ENCODE results near the gene C1orf232. TPM values are rescaled to one million over a fixed set of nuclear protein-coding genes. Genes with fewer than 3 reads are reported as not detected.

Gene C1orf232
- total and polyA plus RNA-seq, 4 donors = not detected

GRCh38 chr1:26215246-26215645 is 46.5 kb upstream of the C1orf232 start:
- H3K9ac ChIP-seq (ENCODE audit: low read depth in 1 of 2, low read length in 2 of 2) = no peak overlapping the region
- no peak for TF ChIP-seq SP1 (IDR thresholded peaks at IDR 0.05)
- no peak for TF ChIP-seq TAF1 (conservative IDR thresholded peaks at IDR 0.05)
- H3K4me3 ChIP-seq (ENCODE audit: low read depth in 1 of 3, low read length in 3 of 3) = no peak overlapping the region
- no peaks in the 10 kb centered on the region for H3K36me3 ChIP-seq (ENCODE audit: control insufficient read depth in 4 of 4, insufficient read depth in 3 of 4, low read depth in 1 of 4, low read length in 3 of 4)
- DNase-seq (ENCODE audit: low spot score) = no peak
- peaks cover 0 to 3% (median 0%) of the 10 kb centered on the region in 4 donors for H3K4me1 ChIP-seq (ENCODE audit: control insufficient read depth in 4 of 4, insufficient read depth in 4 of 4, low read length in 3 of 4)
- 46% methylated on average over 3 of the region's 3 CpGs for WGBS
- H3K27me3 ChIP-seq (ENCODE audit: control insufficient read depth in 4 of 4, insufficient read depth in 4 of 4, low read length in 3 of 4) = no peaks in the 10 kb centered on the region
- no peak overlapping the region for H3K27ac ChIP-seq (ENCODE audit: low read depth in 1 of 2, low read length in 2 of 2)
- no peaks in the 10 kb centered on the region for H3K9me3 ChIP-seq (ENCODE audit: control insufficient read depth in 4 of 4, low read length in 3 of 4)

- TF ChIP-seq MAX (IDR thresholded peaks at IDR 0.05) = no peak
- TF ChIP-seq CTCF (IDR thresholded peaks at IDR 0.05; ENCODE audit: low read depth, low read length, missing input control) = no peak
- TF ChIP-seq FOXA2 (IDR thresholded peaks at IDR 0.05) = no peak
- TF ChIP-seq ATF3 (IDR thresholded peaks at IDR 0.05) = no peak
- TF ChIP-seq TAF1 (conservative IDR thresholded peaks at IDR 0.05) = no peak
- no peak for TF ChIP-seq NR2F2 (IDR thresholded peaks at IDR 0.05)
- no peak for TF ChIP-seq SP1 (IDR thresholded peaks at IDR 0.05)
- TF ChIP-seq RXRA (IDR thresholded peaks at IDR 0.05) = no peak
- no peak for TF ChIP-seq JUND (IDR thresholded peaks at IDR 0.05)
- TF ChIP-seq FOXA1 (IDR thresholded peaks at IDR 0.05) = no peak
- TF ChIP-seq HNF4A (conservative IDR thresholded peaks at IDR 0.05) = no peak
- no peak for TF ChIP-seq HNF4G (IDR thresholded peaks at IDR 0.05)
- H3K9me3 ChIP-seq (ENCODE audit: control insufficient read depth in 4 of 4, low read length in 3 of 4) = no peaks in the 10 kb centered on the region
- H3K4me3 ChIP-seq (ENCODE audit: low read depth in 1 of 3, low read length in 3 of 3) = no peak overlapping the region
- no peak for DNase-seq (ENCODE audit: low spot score)
- no peak overlapping the region for H3K27ac ChIP-seq (ENCODE audit: low read depth in 1 of 2, low read length in 2 of 2)
- H3K9ac ChIP-seq (ENCODE audit: low read depth in 1 of 2, low read length in 2 of 2) = no peak overlapping the region
- WGBS = 91% methylated on average over 6 of the region's 6 CpGs
- H3K4me1 ChIP-seq (ENCODE audit: control insufficient read depth in 4 of 4, insufficient read depth in 4 of 4, low read length in 3 of 4) = no peaks in the 10 kb centered on the region
- H3K27me3 ChIP-seq (ENCODE audit: control insufficient read depth in 4 of 4, insufficient read depth in 4 of 4, low read length in 3 of 4) = no peaks in the 10 kb centered on the region
- no peaks in the 10 kb centered on the region for H3K36me3 ChIP-seq (ENCODE audit: control insufficient read depth in 4 of 4, insufficient read depth in 3 of 4, low read depth in 1 of 4, low read length in 3 of 4)
Observed at GRCh38 chr1:26213335-26213905, 44.7 kb upstream of the C1orf232 start.

- H3K27ac ChIP-seq (ENCODE audit: low read depth in 1 of 2, low read length in 2 of 2) = no peak overlapping the region
- TF ChIP-seq EGR1 (IDR thresholded peaks at IDR 0.05; ENCODE audit: low read depth in 2 of 2) = no peak
- no peak for TF ChIP-seq MAX (IDR thresholded peaks at IDR 0.05)
- no peak for TF ChIP-seq ATF3 (IDR thresholded peaks at IDR 0.05)
- no peak for TF ChIP-seq YY1 (IDR thresholded peaks at IDR 0.05)
- no peak for TF ChIP-seq FOXA2 (IDR thresholded peaks at IDR 0.05)
- no peak for TF ChIP-seq CTCF (IDR thresholded peaks at IDR 0.05; ENCODE audit: low read depth, low read length, missing input control)
- no peak for TF ChIP-seq FOXA1 (IDR thresholded peaks at IDR 0.05)
- TF ChIP-seq SP1 (IDR thresholded peaks at IDR 0.05) = no peak
- TF ChIP-seq JUND (IDR thresholded peaks at IDR 0.05) = no peak
- TF ChIP-seq REST (IDR thresholded peaks at IDR 0.05) = no peak
- no peak for TF ChIP-seq TAF1 (conservative IDR thresholded peaks at IDR 0.05)
- TF ChIP-seq HNF4G (IDR thresholded peaks at IDR 0.05) = no peak
- TF ChIP-seq RAD21 (IDR thresholded peaks at IDR 0.05) = no peak
- no peak for TF ChIP-seq NR2F2 (IDR thresholded peaks at IDR 0.05)
- TF ChIP-seq HNF4A (conservative IDR thresholded peaks at IDR 0.05) = no peak
- 88% methylated on average over 5 of the region's 5 CpGs for WGBS
- no peaks in the 10 kb centered on the region for H3K4me1 ChIP-seq (ENCODE audit: control insufficient read depth in 4 of 4, insufficient read depth in 4 of 4, low read length in 3 of 4)
- H3K36me3 ChIP-seq (ENCODE audit: control insufficient read depth in 4 of 4, insufficient read depth in 3 of 4, low read depth in 1 of 4, low read length in 3 of 4) = no peaks in the 10 kb centered on the region
- no peaks in the 10 kb centered on the region for H3K27me3 ChIP-seq (ENCODE audit: control insufficient read depth in 4 of 4, insufficient read depth in 4 of 4, low read length in 3 of 4)
- no peak overlapping the region for H3K9ac ChIP-seq (ENCODE audit: low read depth in 1 of 2, low read length in 2 of 2)
- no peak for DNase-seq (ENCODE audit: low spot score)
- no peaks in the 10 kb centered on the region for H3K9me3 ChIP-seq (ENCODE audit: control insufficient read depth in 4 of 4, low read length in 3 of 4)
- no peak overlapping the region for H3K4me3 ChIP-seq (ENCODE audit: low read depth in 1 of 3, low read length in 3 of 3)
Observed at GRCh38 chr1:26212726-26213125, 44.0 kb upstream of the C1orf232 start.

Measured in liver (tissue), 9 donors.